GM18511 (cell line): ENCODE results near the gene CYBC1.

Source experiments
- ATAC-seq: cut with Tn5 transposase; IDR thresholded peaks from one replicate; pipeline ENCODE4 v1.9.1; 2021; ENCODE audit warnings: mild to moderate bottlenecking, moderate library complexity; ENCODE audit not compliant: unreplicated experiment

CYBC1 gene

GRCh38 chr17:82411396-82412053, 39.0 kb downstream of the CYBC1 start:
- ATAC-seq = no peak

GRCh38 chr17:82410014-82410716, 40.4 kb downstream of the CYBC1 start:
- ATAC-seq = no peak

GRCh38 chr17:82408938-82409318, 41.6 kb downstream of the CYBC1 start:
- no peak for ATAC-seq

GRCh38 chr17:82408288-82408937, 42.1 kb downstream of the CYBC1 start:
- ATAC-seq = no peak

GRCh38 chr17:82407255-82407654, 43.3 kb downstream of the CYBC1 start:
- ATAC-seq = no peak

GRCh38 chr17:82406131-82406671, 44.4 kb downstream of the CYBC1 start:
- ATAC-seq = no peak

- ATAC-seq = no peak
Observed at GRCh38 chr17:82405051-82405450, 45.5 kb downstream of the CYBC1 start.

- ATAC-seq = no peak
Observed at GRCh38 chr17:82403662-82404660, 46.6 kb downstream of the CYBC1 start.

- ATAC-seq = peak; percentile 86
Observed at GRCh38 chr17:82402865-82403264, 47.7 kb downstream of the CYBC1 start.

- ATAC-seq = peak; percentile 50
Observed at GRCh38 chr17:82400830-82401229, 49.7 kb downstream of the CYBC1 start.

- no peak for ATAC-seq
Observed at GRCh38 chr17:82400206-82400605, 50.3 kb downstream of the CYBC1 start.

- ATAC-seq = no peak
Observed at GRCh38 chr17:82399601-82400101, 50.9 kb downstream of the CYBC1 start.

GRCh38 chr17:82399041-82399441, 51.5 kb downstream of the CYBC1 start:
- ATAC-seq = no peak

GRCh38 chr17:82397449-82398335, 52.9 kb downstream of the CYBC1 start:
- ATAC-seq = no peak

- no peak for ATAC-seq
Observed at GRCh38 chr17:82396601-82397435, 53.7 kb downstream of the CYBC1 start.

GRCh38 chr17:82394278-82394677, 56.3 kb downstream of the CYBC1 start:
- no peak for ATAC-seq

GRCh38 chr17:82392941-82393340, 57.6 kb downstream of the CYBC1 start:
- ATAC-seq = no peak
